Measurements from ENCODE around the gene LIN7C. TPM values are rescaled to one million over a fixed set of nuclear protein-coding genes. Genes with fewer than 3 reads are reported as not detected.

LIN7C gene
- total RNA-seq, 4 donors from 2014 or later, result 26.4 to 41.2 (median 34.6) TPM

DNA sequence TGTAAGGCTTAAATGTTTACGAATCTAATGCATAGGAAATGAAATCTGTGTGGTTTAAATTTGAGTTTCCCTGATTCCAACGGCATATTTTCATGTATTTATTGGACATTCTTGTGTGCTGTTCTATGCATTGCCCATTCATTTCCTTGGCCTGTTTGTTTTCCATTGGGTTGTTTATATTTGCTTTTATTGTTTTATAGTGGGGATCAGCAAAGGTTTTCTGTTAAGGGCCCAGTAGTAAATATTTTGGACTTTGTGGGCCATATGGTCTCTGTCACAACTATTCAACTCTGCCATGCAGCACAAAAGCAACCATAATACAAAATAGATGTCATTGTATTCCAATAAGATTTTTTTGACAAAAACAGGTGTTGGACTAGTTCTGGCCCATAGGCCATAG is 28.7 kb downstream of the LIN7C start:
- TF ChIP-seq, protein P1, sequence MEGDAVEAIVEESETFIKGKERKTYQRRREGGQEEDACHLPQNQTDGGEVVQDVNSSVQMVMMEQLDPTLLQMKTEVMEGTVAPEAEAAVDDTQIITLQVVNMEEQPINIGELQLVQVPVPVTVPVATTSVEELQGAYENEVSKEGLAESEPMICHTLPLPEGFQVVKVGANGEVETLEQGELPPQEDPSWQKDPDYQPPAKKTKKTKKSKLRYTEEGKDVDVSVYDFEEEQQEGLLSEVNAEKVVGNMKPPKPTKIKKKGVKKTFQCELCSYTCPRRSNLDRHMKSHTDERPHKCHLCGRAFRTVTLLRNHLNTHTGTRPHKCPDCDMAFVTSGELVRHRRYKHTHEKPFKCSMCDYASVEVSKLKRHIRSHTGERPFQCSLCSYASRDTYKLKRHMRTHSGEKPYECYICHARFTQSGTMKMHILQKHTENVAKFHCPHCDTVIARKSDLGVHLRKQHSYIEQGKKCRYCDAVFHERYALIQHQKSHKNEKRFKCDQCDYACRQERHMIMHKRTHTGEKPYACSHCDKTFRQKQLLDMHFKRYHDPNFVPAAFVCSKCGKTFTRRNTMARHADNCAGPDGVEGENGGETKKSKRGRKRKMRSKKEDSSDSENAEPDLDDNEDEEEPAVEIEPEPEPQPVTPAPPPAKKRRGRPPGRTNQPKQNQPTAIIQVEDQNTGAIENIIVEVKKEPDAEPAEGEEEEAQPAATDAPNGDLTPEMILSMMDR (IDR thresholded peaks at IDR 0.05), result no peak
- TF ChIP-seq POLR2A (IDR thresholded peaks at IDR 0.05), result no peak
- H3K27ac ChIP-seq, result no peak overlapping the region
- no peaks in the 10 kb centered on the region for H3K4me1 ChIP-seq
- H3K27me3 ChIP-seq, result no peaks in the 10 kb centered on the region
- no peak for DNase-seq
- H3K9me3 ChIP-seq, result no peaks in the 10 kb centered on the region
- no peak overlapping the region for H3K4me3 ChIP-seq
- no peaks in the 10 kb centered on the region for H3K36me3 ChIP-seq

DNA sequence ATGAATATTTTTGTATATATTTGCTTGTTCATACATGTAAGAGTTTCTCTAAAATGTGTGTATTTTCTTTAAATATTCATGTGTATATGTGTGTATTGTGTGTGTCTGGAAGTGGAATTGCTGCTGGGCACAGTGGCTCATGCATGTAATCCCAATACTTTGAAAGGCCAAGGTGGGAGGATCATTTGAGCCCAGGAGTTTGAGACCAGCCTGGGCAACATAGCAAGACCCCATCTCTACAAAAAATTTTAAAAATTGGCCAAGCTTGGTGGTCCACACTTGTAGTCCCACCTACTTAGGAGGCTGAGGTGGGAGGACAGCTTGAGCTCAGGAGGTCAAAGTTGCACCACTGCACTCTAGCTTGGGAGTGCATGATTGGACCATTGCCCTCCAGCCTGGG is 29.3 kb downstream of the LIN7C start:
- no peak overlapping the region for H3K4me3 ChIP-seq

DNA sequence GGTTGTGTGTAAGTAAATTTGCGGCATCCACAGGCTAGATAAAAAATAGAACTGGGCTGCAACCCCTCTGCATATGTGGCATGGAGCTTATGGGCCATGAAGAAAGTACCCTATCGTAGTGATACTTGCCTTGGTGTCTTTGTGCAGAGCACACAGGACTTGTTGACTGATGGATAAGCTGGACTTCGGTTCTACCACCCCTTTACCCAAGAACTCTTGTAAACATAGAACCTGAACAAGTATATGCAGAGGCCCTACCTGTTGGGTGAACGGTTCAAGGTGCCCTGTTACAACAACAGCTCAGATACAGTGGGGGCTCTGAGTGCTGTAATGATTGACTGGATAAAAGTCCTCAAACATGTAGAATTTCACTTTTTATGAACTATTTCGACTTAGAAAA is 30.9 kb downstream of the LIN7C start:
- Histone ChIP-seq H3K27ac (no peak overlapping the region), H3K4me3 (no peak overlapping the region), H3K36me3 (no peaks in the 10 kb centered on the region), H3K9me3 (no peaks in the 10 kb centered on the region), H3K4me1 (no peaks in the 10 kb centered on the region), H3K27me3 (no peaks in the 10 kb centered on the region)
- TF ChIP-seq POLR2A (IDR thresholded peaks at IDR 0.05), result no peak
- TF ChIP-seq, protein P1 (IDR thresholded peaks at IDR 0.05), result no peak
- no peak for DNase-seq

More for the DNA sequence above, 29.3 kb downstream of the LIN7C start:
- Histone ChIP-seq H3K27me3 (no peaks in the 10 kb centered on the region), H3K4me1 (no peaks in the 10 kb centered on the region), H3K36me3 (no peaks in the 10 kb centered on the region), H3K9me3 (no peaks in the 10 kb centered on the region), H3K27ac (no peak overlapping the region)
- no peak for TF ChIP-seq POLR2A (IDR thresholded peaks at IDR 0.05)
- TF ChIP-seq, protein P1 (IDR thresholded peaks at IDR 0.05), result no peak
- no peak for DNase-seq

DNA sequence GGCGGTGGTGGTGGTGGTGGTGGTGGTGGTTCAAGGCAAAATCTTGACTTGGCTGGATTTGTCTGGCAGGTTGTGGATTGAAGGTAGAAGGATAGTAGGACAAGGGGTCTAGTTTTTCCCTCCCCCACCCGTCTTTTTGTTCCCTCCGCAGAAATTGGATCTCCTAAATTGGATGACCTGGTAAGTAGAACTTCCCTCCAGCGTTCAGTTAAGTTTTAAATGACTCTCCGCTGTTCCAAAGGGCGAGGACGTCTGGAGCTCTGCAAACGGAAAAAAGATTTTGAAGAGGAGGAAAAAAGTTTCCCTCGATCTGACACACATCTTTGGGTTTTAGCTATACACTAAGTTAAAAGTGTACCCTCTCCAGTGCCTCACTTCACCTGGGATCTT is 33.6 kb downstream of the LIN7C start:
- Histone ChIP-seq H3K4me1 (no peaks in the 10 kb centered on the region), H3K27ac (peak overlapping the region in 3 of 4 donors; percentile 77 to 93 (median 92)), H3K36me3 (no peaks in the 10 kb centered on the region), H3K9me3 (no peaks in the 10 kb centered on the region), H3K4me3 (peak overlapping the region in 3 of 4 donors; percentile 82 to 97 (median 83)), H3K27me3 (no peaks in the 10 kb centered on the region)
- no peak for DNase-seq
- no peak for TF ChIP-seq POLR2A (IDR thresholded peaks at IDR 0.05)
- TF ChIP-seq, protein P1 (IDR thresholded peaks at IDR 0.05), result no peak

DNA sequence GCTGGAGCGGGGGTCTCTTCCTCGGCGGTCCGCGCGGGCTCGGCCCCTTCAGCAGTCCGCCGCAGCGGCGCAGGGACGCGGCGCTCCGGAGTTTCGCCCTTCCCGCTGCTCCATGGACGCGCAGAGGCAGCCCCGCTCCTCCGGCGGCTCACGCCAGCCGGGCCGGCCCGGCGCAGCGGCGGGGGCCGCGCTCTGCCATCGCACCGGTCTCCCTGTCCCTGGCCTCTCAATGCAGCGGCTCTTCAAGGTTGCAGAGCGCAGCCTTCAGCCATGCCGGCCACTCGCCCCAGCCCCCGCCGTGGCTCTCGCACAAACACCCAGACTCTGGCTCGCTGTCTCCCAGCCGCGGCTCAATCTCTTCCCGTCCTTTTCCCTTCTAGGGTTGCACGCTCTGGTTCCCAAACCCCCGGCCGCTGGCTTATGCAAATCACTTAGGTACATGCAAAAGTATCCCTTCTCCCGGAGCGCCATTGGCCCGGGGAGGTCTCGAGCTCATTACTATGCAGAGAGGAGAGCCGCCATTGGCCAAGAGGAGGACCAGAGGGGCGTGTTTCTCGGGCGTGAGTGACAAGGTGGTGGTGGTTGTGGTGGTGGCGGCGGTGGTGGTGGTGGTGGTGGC is 34.1 kb downstream of the LIN7C start, which contains the start of gene LGR4:
Gene LGR4 (minus strand): TSS at position 393 of the 619 bp plus-strand sequence. CDS start 488 bp downstream, outside the sequence.
- DNase-seq, result peak; percentile 85 to 96 (median 93)
- no peaks in the 10 kb centered on the region for H3K4me1 ChIP-seq
- TF ChIP-seq, protein P1 (IDR thresholded peaks at IDR 0.05), result no peak
- peak; percentile 79 to 96 for TF ChIP-seq POLR2A (IDR thresholded peaks at IDR 0.05)

More for the DNA sequence above, 34.1 kb downstream of the LIN7C start, which contains the start of gene LGR4:
- H3K36me3 ChIP-seq, result no peaks in the 10 kb centered on the region
- no peaks in the 10 kb centered on the region for H3K27me3 ChIP-seq
- H3K4me3 ChIP-seq, result peak within 1 kb of the TSS; percentile 54 to 97 (median 82)
- H3K27ac ChIP-seq, result peak within 1 kb of the TSS; percentile 62 to 93 (median 84)
- H3K9me3 ChIP-seq, result no peaks in the 10 kb centered on the region
